ENCODE results near the gene SHLD1.

SHLD1 gene

GRCh38 chr20:5843054-5843592 lies 92.9 kb downstream of the SHLD1 start:
- no peak for TF ChIP-seq CTCF (IDR thresholded peaks at IDR 0.05; ENCODE audit: extremely low read depth, missing control alignments)
- DNase-seq (ENCODE audit: low spot score) = peak; percentile 70

GRCh38 chr20:5844063-5844681 lies 94.0 kb downstream of the SHLD1 start:
- TF ChIP-seq CTCF (IDR thresholded peaks at IDR 0.05; ENCODE audit: extremely low read depth, missing control alignments) = no peak
- DNase-seq (ENCODE audit: low spot score) = peak; percentile 63

- DNase-seq (ENCODE audit: low spot score) = no peak
- TF ChIP-seq CTCF (IDR thresholded peaks at IDR 0.05; ENCODE audit: extremely low read depth, missing control alignments) = no peak
Observed at GRCh38 chr20:5845681-5846615, 95.7 kb downstream of the SHLD1 start.

- DNase-seq (ENCODE audit: low spot score) = no peak
- no peak for TF ChIP-seq CTCF (IDR thresholded peaks at IDR 0.05; ENCODE audit: extremely low read depth, missing control alignments)
Observed at GRCh38 chr20:5848711-5849505, 98.7 kb downstream of the SHLD1 start.

- TF ChIP-seq CTCF (IDR thresholded peaks at IDR 0.05; ENCODE audit: extremely low read depth, missing control alignments) = no peak
- DNase-seq (ENCODE audit: low spot score) = no peak
Observed at GRCh38 chr20:5855939-5856338, 105.7 kb downstream of the SHLD1 start.

GRCh38 chr20:5859608-5860007 lies 109.4 kb downstream of the SHLD1 start:
- TF ChIP-seq CTCF (IDR thresholded peaks at IDR 0.05; ENCODE audit: extremely low read depth, missing control alignments) = no peak
- no peak for DNase-seq (ENCODE audit: low spot score)

All from GM20000 (cell line).